ENCODE data around the gene SETD3. TPM values are rescaled to one million over a fixed set of nuclear protein-coding genes. Genes with fewer than 3 reads are reported as not detected.

Gene SETD3
- total RNA-seq, 1 donor from 2014 or later = 46.0 TPM

DNA sequence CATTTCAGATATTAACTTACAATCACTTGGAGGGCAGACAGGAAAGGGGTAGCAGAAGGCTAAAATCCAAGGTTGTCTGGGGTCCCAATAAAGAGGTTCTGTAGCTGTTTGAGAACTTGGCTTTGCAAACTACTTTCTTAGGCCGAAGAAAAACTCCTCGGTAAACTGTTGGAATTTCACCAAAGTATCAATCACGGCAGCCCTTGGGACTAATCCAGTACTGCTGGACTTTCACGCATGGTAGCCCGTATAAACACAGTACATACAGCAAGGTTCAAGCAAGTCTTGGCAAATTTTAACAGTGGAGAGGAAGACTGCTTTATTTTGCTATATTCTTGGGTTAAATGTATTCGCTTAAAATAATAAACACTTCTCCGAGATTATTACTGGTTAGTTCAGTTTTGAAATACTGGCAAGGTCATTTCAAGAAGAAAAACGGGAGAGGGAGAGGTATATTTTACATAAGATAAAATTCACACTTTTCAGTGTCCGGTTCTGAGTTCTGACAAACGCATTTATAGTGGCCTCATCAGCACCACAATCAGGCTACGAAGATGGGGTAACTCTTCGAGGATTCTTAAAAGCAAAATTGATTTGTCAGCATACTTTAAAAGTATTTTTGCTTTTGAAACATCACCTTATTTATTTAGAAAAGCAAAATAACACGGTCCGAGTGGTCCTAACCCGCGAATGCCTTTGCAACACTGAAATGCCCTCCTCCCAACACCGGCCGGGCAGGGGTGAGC lies 1.3 kb downstream of the SETD3 start:
- TF ChIP-seq, protein P1, sequence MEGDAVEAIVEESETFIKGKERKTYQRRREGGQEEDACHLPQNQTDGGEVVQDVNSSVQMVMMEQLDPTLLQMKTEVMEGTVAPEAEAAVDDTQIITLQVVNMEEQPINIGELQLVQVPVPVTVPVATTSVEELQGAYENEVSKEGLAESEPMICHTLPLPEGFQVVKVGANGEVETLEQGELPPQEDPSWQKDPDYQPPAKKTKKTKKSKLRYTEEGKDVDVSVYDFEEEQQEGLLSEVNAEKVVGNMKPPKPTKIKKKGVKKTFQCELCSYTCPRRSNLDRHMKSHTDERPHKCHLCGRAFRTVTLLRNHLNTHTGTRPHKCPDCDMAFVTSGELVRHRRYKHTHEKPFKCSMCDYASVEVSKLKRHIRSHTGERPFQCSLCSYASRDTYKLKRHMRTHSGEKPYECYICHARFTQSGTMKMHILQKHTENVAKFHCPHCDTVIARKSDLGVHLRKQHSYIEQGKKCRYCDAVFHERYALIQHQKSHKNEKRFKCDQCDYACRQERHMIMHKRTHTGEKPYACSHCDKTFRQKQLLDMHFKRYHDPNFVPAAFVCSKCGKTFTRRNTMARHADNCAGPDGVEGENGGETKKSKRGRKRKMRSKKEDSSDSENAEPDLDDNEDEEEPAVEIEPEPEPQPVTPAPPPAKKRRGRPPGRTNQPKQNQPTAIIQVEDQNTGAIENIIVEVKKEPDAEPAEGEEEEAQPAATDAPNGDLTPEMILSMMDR (IDR thresholded peaks at IDR 0.05; ENCODE audit: unreplicated experiment) = no peak
- no peaks in the 10 kb centered on the region for H3K27me3 Mint-ChIP-seq
- peak overlapping the region; percentile 96 for H3K27ac Mint-ChIP-seq
- H3K9me3 Mint-ChIP-seq (ENCODE audit: low read depth) = no peaks in the 10 kb centered on the region
- peaks cover 39% of the 10 kb centered on the region for H3K4me1 Mint-ChIP-seq (ENCODE audit: low read depth)
- H3K4me3 Mint-ChIP-seq (ENCODE audit: low read depth) = peak overlapping the region; percentile 91
- no peak for DNase-seq (ENCODE audit: low spot score, unreplicated experiment)
- H3K36me3 Mint-ChIP-seq (ENCODE audit: insufficient read depth) = no peaks in the 10 kb centered on the region

DNA sequence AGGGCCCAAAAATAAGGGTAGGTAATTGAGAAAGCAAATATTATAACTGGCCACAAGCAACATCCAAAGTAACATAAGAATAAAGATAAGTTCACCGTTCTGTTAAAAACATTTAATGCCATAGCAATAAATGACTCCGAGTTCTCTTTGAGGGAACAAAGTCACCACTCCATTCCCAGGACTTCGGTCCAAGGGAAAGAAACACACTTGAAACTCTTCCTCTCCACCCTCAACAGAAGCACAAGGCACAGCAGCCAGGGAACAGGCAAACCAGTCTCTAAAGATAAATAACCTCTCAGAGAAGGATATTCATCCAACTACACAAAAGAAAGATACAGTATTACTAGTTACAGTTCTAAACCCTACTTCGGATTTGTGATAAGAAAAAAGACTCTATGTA lies 2.5 kb downstream of the SETD3 start:
- Mint-ChIP-seq H3K27ac (no peak overlapping the region), H3K4me3 (ENCODE audit: low read depth) (peak overlapping the region; percentile 19), H3K27me3 (no peaks in the 10 kb centered on the region), H3K36me3 (ENCODE audit: insufficient read depth) (no peaks in the 10 kb centered on the region), H3K9me3 (ENCODE audit: low read depth) (no peaks in the 10 kb centered on the region), H3K4me1 (ENCODE audit: low read depth) (peaks cover 29% of the 10 kb centered on the region)
- DNase-seq (ENCODE audit: low spot score, unreplicated experiment) = no peak
- TF ChIP-seq, protein P1 (IDR thresholded peaks at IDR 0.05; ENCODE audit: unreplicated experiment) = no peak

DNA sequence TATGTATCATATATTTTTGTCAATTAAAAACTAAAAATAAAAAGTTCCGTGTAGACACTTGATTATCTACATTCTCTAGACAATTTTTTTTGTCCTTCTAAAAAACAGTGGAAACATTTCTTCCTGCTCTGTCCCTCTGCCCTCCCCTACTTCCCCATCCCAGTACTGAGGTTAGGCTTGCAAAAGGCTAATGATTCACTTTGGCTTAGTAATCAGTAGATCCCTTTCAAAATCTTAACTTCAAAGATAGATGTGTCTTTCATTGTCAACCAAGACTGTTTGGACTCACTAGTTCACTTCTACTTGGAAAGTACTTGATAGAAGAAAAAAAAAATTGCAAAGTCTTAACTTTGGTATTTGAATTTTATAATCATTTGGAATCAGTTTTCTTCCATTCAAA lies 3.8 kb downstream of the SETD3 start:
- no peaks in the 10 kb centered on the region for H3K27me3 Mint-ChIP-seq
- H3K36me3 Mint-ChIP-seq (ENCODE audit: insufficient read depth) = no peaks in the 10 kb centered on the region
- peaks cover 19% of the 10 kb centered on the region for H3K4me1 Mint-ChIP-seq (ENCODE audit: low read depth)

DNA sequence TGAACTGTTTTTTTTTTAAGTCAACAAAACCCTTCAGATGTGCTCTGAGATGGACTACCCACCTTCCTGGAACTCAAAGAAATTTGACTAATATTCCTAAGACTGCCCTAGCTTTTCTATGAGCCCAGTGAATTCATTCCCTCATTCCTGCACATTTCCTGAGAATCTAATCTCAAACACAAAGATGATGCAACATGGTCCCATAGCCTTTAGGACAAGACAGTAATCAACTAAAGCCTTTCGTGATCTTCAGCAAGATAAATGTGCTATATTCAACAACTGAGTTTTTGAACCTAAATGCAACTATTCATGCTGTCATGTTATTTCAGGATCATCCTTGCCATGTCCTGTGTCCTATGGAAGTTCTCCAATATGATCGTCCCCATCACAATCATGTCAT lies 5.0 kb downstream of the SETD3 start:
- TF ChIP-seq, protein P1 (IDR thresholded peaks at IDR 0.05; ENCODE audit: unreplicated experiment) = no peak
- Mint-ChIP-seq H3K9me3 (ENCODE audit: low read depth) (no peaks in the 10 kb centered on the region), H3K4me3 (ENCODE audit: low read depth) (no peak overlapping the region), H3K4me1 (ENCODE audit: low read depth) (peaks cover 19% of the 10 kb centered on the region), H3K27me3 (no peaks in the 10 kb centered on the region), H3K27ac (no peak overlapping the region), H3K36me3 (ENCODE audit: insufficient read depth) (no peaks in the 10 kb centered on the region)
- DNase-seq (ENCODE audit: low spot score, unreplicated experiment) = no peak

More for the DNA sequence above, 3.8 kb downstream of the SETD3 start:
- H3K27ac Mint-ChIP-seq = no peak overlapping the region
- DNase-seq (ENCODE audit: low spot score, unreplicated experiment) = no peak
- H3K4me3 Mint-ChIP-seq (ENCODE audit: low read depth) = no peak overlapping the region
- TF ChIP-seq, protein P1 (IDR thresholded peaks at IDR 0.05; ENCODE audit: unreplicated experiment) = no peak
- no peaks in the 10 kb centered on the region for H3K9me3 Mint-ChIP-seq (ENCODE audit: low read depth)

DNA sequence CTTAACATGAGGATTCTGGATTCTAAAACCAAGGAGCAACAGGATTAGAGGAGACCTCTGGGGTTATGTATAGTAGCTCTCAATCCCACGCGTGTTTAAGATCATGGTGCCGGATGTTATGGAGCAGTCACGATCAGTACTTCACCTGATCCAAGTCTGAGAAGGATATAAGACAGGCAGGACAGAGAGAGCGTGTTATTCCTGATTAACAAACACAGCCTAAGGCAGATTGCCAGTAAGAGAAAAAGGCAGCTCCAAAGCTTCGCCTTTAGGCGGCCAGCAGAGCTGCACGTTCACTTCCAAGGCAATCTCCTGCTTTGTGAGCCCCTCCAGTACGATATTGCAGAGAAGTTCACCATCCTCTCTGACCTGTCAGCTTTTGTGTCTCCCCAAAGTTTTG lies 5.5 kb downstream of the SETD3 start:
- TF ChIP-seq, protein P1 (IDR thresholded peaks at IDR 0.05; ENCODE audit: unreplicated experiment) = no peak
- DNase-seq (ENCODE audit: low spot score, unreplicated experiment) = no peak
- H3K4me3 Mint-ChIP-seq (ENCODE audit: low read depth) = no peak overlapping the region
- peaks cover 19% of the 10 kb centered on the region for H3K4me1 Mint-ChIP-seq (ENCODE audit: low read depth)
- no peaks in the 10 kb centered on the region for H3K36me3 Mint-ChIP-seq (ENCODE audit: insufficient read depth)
- H3K27me3 Mint-ChIP-seq = no peaks in the 10 kb centered on the region
- H3K27ac Mint-ChIP-seq = no peak overlapping the region
- no peaks in the 10 kb centered on the region for H3K9me3 Mint-ChIP-seq (ENCODE audit: low read depth)
